Gastrocnemius medialis (tissue), 4 donors: ENCODE data around the gene DYSF. TPM values are rescaled to one million over a fixed set of nuclear protein-coding genes. Genes with fewer than 3 reads are reported as not detected.

Experiments
- ATAC-seq, 2 donors: fragments of 150-250 bp; one replicate each; pipeline ENCODE4 v1.9.1; 2016
- DNase-seq, 2 donors: peaks; one replicate each; pipeline ENCODE4 v3.0.0-alpha.2; 2019
- H3K27ac ChIP-seq, 4 donors: fragments of 200-600 bp; sonication (generic); 1 replicate in 1 of 4; 2 replicates in 3 of 4; pipeline ENCODE4 v1.5.1; 2016 to 2018; ENCODE audit warnings: mild to moderate bottlenecking in 2 of 4, moderate library complexity in 1 of 4
- H3K27me3 ChIP-seq, 3 donors: fragments of 200-600 bp; sonication (generic) in 2 of 3; 1 replicate in 1 of 3; 2 replicates in 2 of 3; pipeline versions ENCODE4 v1.5.1 to v1.6.0; 2016 to 2019; ENCODE audit warnings: mild to moderate bottlenecking in 1 of 3, moderate library complexity in 1 of 3
- H3K36me3 ChIP-seq, 2 donors: fragments of 200-600 bp; sonication (generic) in 1 of 2; one replicate each; pipeline ENCODE4 v1.5.1; 2017 to 2018
- H3K4me1 ChIP-seq, 2 donors: fragments of 200-600 bp; sonication (generic) in 1 of 2; one replicate each; pipeline ENCODE4 v1.5.1; 2016 to 2017; ENCODE audit warnings: mild to moderate bottlenecking in 2 of 2
- H3K4me3 ChIP-seq, 4 donors: fragments of 200-600 bp; sonication (generic) in 3 of 4; 1 replicate in 1 of 4; 2 replicates in 3 of 4; pipeline ENCODE4 v1.5.1; 2016 to 2019; ENCODE audit warnings: mild to moderate bottlenecking in 2 of 4
- H3K9me3 ChIP-seq, 3 donors: fragments of 200-600 bp; sonication (generic) in 2 of 3; 1 replicate in 1 of 3; 2 replicates in 2 of 3; pipeline ENCODE4 v1.5.1; 2016 to 2019
- POLR2A ChIP-seq, 2 donors: fragments of 450-650 bp; IDR thresholded peaks; one replicate each; pipeline ENCODE4 v1.6.1; 2017; ENCODE audit warnings: antibody characterized with exemption in 2 of 2, mild to moderate bottlenecking in 2 of 2, moderate library complexity in 2 of 2
- in situ Hi-C, 4 donors: fragments of 200-750 bp; cut with MboI; loops; one replicate each; pipeline versions ENCODE4 v1.15.0 to v1.8.0; 2017; ENCODE audit warnings: low sequenced_read_pairs in 4 of 4
- intact Hi-C: fragments of 100-400 bp; cut with DNase I; formaldehyde crosslinking; loops from one replicate; pipeline ENCODE4 v1.15.1; 2023; ENCODE audit warnings: low total_unique reads
- total RNA-seq, 4 donors: library from RNA; depleted of rRNA; stranded (reverse); fragments of >200 nt; gene quantifications; one replicate each; pipeline versions ENCODE4 v1.1.0 to v1.2.3, GENCODE V29; 2016
- TF ChIP-seq, protein P1 (sequence below), 5 experiments: fragments of 450-650 bp in 3 of 5; fragments of 200-600 bp in 2 of 5; sonication (generic) in 2 of 5; IDR thresholded peaks in 4 of 5; conservative IDR thresholded peaks in 1 of 5; 1 replicate in 4 of 5; 2 replicates in 1 of 5; pipeline ENCODE4 v1.5.1; 2016 to 2019; ENCODE audit warnings: antibody characterized with exemption in 5 of 5, mild to moderate bottlenecking in 3 of 5, moderate library complexity in 3 of 5

Gene DYSF
- total RNA-seq, 4 donors from 2014 or later, result 40.7 to 267 (median 153) TPM

DNA sequence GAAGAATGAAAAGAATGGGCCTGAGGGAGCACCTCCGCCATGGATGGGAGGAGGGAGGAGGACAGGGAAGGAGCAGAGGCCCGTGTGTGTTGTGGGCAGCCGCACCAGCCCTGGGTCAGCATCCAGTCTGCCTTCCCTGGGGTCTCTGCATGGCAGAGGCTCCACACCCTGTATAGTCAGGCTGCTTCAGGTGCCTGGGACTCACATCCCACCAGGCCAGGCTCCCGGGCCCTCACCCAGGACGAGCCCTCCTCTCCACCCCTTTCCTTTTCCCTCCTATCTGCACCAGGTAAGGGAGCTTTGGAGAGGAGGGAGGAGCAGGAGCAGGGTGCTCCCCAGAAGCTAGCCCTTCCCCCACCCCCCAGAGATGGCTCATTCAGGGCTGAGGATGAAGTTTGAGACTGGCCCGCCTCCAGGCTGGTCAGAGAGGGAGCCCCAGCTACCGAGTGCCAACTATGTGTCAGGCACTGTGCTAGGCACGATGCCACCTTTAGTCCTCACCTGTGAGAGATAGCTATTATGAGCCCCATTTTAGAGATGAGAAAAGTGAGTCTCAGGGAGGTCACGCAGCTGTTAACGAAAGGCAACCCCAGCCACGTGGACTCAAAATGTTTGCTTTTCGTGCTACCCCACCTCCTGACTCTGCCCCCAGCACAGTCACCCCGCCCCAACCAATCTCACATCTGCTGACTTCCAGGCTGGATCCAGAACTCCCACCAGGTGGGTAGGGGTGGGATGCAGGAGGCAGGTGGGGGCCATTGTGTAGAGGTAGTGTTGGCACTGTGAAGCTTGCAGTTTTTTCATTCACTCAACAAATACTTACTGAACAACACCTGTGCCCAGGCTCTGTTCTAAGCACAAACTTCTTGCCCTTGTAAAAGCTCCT is 242.1 kb downstream of the DYSF start:
- TF ChIP-seq, protein P1, sequence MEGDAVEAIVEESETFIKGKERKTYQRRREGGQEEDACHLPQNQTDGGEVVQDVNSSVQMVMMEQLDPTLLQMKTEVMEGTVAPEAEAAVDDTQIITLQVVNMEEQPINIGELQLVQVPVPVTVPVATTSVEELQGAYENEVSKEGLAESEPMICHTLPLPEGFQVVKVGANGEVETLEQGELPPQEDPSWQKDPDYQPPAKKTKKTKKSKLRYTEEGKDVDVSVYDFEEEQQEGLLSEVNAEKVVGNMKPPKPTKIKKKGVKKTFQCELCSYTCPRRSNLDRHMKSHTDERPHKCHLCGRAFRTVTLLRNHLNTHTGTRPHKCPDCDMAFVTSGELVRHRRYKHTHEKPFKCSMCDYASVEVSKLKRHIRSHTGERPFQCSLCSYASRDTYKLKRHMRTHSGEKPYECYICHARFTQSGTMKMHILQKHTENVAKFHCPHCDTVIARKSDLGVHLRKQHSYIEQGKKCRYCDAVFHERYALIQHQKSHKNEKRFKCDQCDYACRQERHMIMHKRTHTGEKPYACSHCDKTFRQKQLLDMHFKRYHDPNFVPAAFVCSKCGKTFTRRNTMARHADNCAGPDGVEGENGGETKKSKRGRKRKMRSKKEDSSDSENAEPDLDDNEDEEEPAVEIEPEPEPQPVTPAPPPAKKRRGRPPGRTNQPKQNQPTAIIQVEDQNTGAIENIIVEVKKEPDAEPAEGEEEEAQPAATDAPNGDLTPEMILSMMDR (IDR thresholded peaks at IDR 0.05 in 4 of 5, conservative IDR thresholded peaks at IDR 0.05 in 1 of 5), result no peak
- TF ChIP-seq POLR2A (IDR thresholded peaks at IDR 0.05), result no peak
- no peaks in the 10 kb centered on the region for H3K27me3 ChIP-seq
- intact Hi-C loops (loop anchor here (2.0 kb wide), 1 partner anchor 47 kb away; no protein-coding TSS in a partner anchor), in situ Hi-C loops (no loop called here)
- H3K4me3 ChIP-seq, result no peak overlapping the region
- H3K27ac ChIP-seq, result peak overlapping the region in 1 of 4 donors; percentile 26
- ATAC-seq (no peak), DNase-seq (peak in 1 of 2 donors; percentile 9)
- no peaks in the 10 kb centered on the region for H3K9me3 ChIP-seq
- no peaks in the 10 kb centered on the region for H3K36me3 ChIP-seq
- peaks cover 36 to 47% of the 10 kb centered on the region in 2 donors for H3K4me1 ChIP-seq

DNA sequence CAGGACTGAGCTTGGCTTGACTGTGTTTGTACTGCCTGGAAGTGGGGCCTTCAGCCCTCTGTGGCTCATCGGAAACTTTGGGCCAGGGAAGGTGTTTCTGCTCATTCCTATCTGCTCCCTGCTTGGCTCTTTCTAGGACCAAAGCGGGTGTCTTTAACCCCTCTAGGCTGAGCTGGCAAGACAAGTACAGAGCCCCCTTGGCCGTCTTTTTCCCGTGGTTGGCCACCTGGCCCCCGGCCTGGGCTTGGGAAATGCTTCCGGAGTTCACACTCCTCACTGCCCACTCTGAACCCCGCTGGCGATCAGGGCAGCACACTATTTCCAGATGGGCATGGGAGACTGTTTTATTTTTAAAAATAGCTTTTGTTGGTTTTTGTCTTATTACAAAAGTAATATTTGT is 243.0 kb downstream of the DYSF start:
- H3K4me3 ChIP-seq, result no peak overlapping the region
- H3K36me3 ChIP-seq, result no peaks in the 10 kb centered on the region
- DNase-seq (no peak), ATAC-seq (no peak)
- peaks cover 35 to 50% of the 10 kb centered on the region in 2 donors for H3K4me1 ChIP-seq
- no peak for TF ChIP-seq POLR2A (IDR thresholded peaks at IDR 0.05)
- TF ChIP-seq, protein P1 (IDR thresholded peaks at IDR 0.05 in 4 of 5, conservative IDR thresholded peaks at IDR 0.05 in 1 of 5), result no peak
- H3K27ac ChIP-seq, result peak overlapping the region in 1 of 4 donors; percentile 29
- no peaks in the 10 kb centered on the region for H3K27me3 ChIP-seq
- H3K9me3 ChIP-seq, result no peaks in the 10 kb centered on the region
- in situ Hi-C loops (no loop called here), intact Hi-C loops (loop anchor here (2.0 kb wide), 1 partner anchor 46 kb away; no protein-coding TSS in a partner anchor)

DNA sequence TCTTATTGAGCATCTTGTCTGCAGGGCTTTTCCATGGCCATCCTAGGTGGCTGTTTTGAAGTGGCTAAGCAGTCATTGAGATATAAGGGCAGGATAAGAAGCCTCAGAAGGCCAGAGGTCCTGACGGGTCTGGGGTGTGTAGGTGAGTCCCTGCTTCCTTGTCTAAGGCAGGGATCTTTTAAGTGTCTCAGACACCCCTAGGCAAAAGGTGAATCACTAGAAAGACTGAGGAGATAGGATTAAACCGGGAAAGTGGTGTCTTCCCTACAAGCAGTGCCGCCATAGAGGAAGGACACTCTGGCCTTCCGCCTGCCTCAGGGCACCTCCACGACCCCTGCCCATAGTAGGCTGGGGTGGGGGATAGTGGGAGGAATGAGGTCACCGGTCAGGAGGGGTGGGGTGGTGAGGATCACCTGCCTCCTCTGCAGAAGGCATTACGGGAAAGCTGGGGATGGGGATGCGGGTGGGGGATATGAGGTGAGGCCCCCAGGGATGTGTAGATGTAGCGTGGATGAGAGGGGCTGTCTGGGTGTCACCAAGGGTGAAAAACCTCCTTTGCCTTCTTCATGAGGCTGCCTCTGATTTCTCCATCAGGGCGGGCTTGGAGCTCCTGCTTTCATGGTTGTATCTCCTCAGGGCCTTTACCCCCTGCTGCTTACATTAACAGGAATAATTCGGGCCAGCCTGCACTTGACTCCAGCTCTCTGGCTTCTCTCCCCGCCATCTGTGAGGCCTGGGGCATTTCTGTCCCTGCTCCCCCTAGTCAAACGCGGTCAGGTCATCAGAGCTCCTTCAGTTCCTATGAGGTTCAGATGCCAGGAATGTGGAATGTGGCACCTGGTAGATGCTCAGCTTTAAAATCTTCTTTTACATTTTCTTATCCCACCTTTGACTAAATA is 244.0 kb downstream of the DYSF start:
- Histone ChIP-seq H3K27ac (no peak overlapping the region), H3K4me1 (peaks cover 35 to 50% of the 10 kb centered on the region in 2 donors), H3K9me3 (no peaks in the 10 kb centered on the region), H3K36me3 (no peaks in the 10 kb centered on the region), H3K4me3 (no peak overlapping the region), H3K27me3 (no peaks in the 10 kb centered on the region)
- ATAC-seq, result no peak
- TF ChIP-seq POLR2A (IDR thresholded peaks at IDR 0.05), result no peak
- TF ChIP-seq, protein P1 (IDR thresholded peaks at IDR 0.05 in 4 of 5, conservative IDR thresholded peaks at IDR 0.05 in 1 of 5), result no peak
- intact Hi-C loops (loop anchor here (2.0 kb wide), 1 partner anchor 45 kb away; no protein-coding TSS in a partner anchor), in situ Hi-C loops (no loop called here)
- peak in 1 of 2 donors; percentile 12 for DNase-seq

DNA sequence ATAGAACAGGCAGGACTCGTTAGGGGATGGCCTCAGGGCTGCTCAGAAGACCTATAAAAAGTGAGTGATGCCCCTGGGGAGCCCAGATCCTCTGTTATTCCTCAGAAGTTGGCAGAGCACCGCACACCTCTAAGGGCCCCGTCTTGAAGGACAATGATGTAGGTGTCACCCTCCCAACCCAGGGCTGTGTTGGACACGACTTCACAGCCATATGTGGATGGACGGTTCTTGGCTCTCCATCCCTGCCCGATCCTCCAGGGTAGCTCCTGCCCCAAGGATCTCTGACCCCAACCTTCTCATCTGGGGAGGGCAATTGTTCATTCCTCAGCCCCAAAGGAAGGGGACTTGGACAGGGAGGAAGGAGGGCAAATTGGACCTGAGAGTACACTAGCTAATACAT is 246.1 kb downstream of the DYSF start:
- H3K27me3 ChIP-seq, result no peaks in the 10 kb centered on the region
- H3K36me3 ChIP-seq, result no peaks in the 10 kb centered on the region
- H3K4me1 ChIP-seq, result peaks cover 47 to 57% of the 10 kb centered on the region in 2 donors
- DNase-seq (no peak), ATAC-seq (no peak)
- intact Hi-C loops, result no loop called here
- TF ChIP-seq, protein P1 (IDR thresholded peaks at IDR 0.05 in 4 of 5, conservative IDR thresholded peaks at IDR 0.05 in 1 of 5), result no peak
- no peak for TF ChIP-seq POLR2A (IDR thresholded peaks at IDR 0.05)
- no peaks in the 10 kb centered on the region for H3K9me3 ChIP-seq
- in situ Hi-C loops, result no loop called here
- H3K4me3 ChIP-seq, result no peak overlapping the region
- H3K27ac ChIP-seq, result peak overlapping the region; percentile 89 to 98 (median 94)
